HG02870 (cell line): ENCODE data around the gene ARL4C.

ENCODE experiments used
- ATAC-seq: cut with Tn5 transposase; IDR thresholded peaks from one replicate; pipeline ENCODE4 v1.9.1; 2021; ENCODE audit warnings: mild to moderate bottlenecking, moderate library complexity; ENCODE audit not compliant: unreplicated experiment

Gene ARL4C

DNA sequence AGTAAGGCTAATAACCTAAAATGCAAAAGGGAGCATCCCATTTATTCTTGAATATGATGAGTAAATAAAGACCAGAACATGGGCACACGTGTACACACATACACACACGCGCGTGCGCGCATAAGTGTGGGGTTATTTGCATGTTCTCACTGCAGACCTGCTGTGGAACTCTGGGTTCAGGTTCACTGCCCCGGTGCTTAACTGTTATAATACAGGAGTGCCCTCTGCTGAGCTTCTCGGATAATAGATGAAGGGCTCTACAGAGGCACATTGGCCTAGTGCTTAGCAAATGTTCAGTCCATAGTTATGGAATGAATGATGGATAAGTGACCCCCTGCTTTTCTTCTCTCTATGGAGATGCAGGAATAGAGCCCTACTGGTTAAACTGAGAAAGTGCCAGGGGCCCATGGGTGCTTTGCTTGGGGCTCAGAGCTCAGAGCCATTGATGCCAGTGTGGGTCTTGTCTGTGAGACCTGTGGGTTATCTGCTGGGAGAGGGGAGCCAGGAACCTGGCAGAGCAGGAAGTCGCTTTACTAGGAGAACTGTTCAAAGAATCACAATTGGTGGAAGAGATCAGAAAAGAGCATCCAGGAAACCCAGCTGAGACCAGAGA is 3.6 kb upstream of the ARL4C start:
- ATAC-seq, result peak; percentile 50

DNA sequence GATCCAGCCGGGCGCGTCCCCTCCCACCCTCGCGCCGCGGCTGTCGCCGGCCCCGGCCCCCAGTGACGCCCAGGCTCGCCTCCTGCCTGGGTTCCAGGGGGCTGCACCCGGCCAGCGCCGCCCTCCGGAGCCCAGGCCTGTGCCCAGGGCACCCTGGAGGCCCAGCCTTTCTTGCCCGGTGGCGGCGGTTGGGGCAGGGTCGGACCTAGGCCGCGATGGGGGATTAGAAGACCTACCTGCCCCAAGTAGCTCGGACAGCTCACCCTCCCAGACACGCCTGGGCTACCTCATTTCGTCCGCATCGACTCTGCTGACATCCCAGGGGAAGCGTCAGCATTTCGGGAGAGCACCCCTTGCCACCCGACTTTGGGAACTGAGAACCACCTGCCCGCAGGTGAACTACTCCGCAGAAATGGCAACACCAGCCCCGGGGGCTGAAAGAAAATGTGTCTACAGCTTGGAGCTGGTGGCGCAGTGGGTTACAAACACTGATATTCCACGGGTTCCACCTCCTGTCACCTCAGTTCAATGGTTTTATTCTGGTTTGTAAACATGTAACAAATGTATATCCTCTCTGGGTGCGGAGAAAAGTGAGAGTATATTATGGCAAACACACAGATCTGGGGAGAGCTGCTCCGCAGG is 834 bp upstream of the ARL4C start:
- no peak for ATAC-seq

DNA sequence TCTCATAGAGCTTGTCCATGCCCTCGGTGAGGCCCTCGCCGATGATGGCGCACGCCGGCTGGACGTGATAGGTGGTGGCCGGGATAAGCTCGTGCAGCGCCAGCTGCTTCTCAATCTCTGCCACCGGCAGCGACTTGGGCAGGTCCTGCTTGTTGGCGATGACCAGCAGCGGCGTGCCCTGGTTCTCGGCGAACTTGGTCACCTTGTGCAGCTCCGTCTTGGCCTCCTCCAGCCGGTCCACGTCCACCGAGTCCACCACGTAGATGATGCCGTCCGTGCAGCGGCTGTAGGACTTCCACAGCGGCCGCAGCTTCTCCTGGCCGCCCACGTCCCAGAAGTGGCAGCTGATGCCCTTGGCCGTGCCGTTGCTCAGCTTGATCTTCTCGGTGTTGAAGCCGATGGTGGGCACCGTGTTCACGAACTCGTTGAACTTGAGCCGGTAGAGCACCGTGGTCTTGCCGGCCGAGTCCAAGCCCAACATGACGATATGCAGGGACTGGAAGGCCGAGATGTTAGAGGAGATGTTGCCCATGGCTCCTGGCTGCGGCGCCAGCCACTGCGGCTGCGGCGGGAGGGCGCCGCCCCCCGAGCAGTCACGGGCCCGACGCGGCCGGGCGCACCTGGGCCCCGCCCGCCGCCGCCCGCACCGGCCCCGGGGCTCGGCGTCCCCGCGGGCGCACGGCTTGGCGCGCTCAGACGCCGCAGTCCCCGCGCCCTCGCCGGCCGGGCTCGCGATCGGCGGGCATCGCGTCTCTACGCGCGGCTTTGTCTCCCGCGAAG is 636 bp downstream of the ARL4C start:
- peak; percentile 40 for ATAC-seq

DNA sequence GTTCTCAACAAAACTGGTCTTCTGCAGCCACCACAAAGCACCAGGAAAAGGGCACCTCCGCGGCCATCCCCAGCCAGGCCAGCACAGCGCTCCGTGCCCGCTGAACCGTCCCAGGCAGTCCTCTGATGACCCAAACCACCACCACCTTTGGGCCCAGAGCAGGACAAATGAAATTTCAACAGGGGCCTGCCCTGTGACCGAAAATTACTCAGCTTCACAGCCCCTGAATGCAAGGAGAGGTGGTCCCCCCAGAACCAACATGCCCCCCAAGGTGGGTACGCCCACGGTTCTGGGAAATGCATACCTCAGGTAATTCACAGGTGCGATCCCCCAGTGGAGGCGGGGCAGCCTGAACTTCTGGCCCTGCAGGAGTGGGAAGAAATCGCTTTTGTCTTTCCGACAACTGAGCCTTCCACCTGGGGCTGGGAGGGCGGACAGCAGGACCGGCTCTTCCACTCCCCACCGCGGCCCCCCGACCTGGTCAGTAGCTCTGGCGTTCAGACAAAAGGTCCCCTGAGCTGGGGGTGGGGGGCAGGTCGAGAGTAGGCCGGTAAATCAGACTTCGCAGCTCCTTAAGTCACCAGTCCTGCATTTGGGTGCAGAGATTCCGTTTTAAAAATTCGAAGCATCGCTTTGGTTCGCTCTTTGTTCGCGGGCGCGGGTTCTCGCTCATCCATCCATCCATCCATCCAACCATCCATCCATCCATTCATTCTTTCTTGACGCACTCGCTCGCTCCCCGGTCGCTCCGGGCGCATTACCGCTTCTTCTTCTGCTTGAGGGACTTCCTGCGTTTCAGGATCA is 1.4 kb downstream of the ARL4C start:
- no peak for ATAC-seq

DNA sequence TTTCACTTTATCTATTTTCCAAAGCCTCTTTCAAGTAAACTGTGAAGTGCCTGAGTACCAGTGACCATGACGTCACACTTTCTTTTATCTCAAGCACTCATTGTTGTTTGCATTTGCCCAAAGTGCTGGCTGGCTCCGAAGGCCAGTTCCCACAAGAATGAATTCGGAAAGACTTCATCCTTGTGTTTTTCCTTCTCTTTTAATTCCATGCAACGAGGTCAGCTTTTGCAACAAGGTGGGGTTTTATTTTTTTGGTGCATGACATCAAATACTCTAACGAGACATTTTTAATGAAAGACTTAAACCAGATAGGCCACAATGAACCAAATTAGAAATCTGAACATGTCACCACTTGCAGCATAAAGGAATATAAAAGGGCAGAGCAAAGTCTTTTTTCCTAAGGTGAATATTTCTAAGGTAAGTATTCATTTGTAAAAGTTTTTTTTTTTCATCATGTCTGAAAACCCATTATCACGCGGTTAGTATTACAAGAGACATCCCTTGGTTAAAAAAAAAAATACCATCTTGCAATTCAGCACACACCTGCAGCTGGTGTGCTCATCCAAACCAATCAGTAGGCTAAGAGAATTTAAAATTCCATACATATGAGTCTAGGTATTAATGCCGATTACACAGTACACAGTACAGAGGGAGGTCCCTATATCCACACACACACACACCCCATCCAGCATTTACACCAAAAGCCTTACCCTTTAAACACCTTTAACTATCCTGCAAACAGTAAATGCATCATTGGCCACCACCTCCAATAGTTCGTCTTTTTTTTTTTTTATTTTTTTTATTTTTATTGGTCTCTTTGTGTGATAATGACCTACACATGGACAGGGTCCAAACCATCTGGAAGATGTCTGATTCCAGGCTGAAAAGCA is 2.3 kb downstream of the ARL4C start:
- no peak for ATAC-seq

DNA sequence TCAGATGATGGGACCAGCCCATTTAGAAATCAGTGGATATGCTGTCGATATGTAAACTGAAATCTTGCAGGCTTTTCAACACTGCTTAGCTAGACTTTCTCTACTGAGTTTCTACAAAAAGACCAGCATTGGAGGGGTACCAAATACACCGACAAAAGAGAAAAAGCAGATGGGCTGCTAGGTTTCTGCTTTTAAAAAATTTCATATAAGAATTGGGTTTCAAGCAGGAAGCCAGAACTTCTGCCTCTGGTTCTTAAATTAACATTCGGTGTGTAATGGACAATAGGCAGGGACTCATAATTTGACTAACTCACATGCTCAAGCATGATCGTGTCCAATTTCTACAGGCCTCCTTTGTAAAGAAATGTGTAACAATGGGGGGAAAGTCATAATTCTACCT is 3.1 kb downstream of the ARL4C start:
- ATAC-seq, result no peak

DNA sequence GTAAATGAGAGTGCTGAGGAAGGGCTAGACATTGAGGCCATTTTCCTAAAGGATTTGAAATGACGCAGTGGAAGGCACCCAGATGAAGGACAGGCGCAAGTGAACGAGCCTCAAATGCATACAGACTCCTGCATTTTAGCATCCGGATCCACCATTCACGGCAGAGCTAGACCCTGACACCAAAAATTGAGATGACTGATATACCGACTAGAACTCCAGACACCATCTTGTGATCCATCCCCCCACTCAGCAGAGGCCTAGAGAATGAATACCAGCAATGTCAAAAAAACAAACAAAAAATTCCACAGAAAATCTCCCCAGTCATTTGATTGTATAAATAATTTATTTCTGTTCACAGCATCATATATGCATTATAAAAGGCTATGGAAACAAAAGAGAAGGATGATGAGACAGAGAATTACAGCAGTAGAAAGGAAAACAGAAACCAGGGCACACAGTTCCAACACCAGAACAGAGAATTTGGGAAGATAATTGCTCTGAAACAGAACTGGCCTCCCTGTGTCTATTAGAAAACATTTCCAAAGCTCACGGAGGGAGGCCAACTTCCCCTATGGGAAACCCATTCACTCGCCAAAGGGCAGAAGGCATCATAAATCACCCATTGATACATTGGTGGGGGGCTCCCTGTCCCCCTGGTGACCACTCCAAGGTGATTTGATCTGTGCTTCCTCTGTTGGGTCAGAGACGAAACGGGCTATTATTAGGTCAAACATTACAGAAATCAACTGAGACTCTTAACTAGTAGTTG is 4.0 kb downstream of the ARL4C start:
- ATAC-seq, result no peak

DNA sequence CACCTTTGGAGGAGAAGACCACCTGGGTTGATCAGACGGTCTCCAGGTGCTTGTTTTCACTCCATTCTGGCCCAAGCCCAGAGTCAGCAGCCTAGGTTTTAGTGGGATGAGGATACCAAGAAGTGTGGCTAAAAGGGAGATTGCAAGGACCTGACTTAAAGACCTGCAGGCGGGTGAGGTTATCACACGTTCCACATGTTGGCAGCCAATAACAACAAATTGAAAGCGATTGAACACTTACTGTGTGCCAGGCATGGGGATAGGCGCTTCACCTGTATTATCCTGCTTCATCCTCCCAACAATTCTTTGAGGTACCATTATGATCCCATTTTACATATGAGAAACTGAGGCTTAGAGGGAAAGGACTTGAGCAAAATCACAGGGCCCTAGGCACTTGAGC is 5.0 kb downstream of the ARL4C start:
- no peak for ATAC-seq

DNA sequence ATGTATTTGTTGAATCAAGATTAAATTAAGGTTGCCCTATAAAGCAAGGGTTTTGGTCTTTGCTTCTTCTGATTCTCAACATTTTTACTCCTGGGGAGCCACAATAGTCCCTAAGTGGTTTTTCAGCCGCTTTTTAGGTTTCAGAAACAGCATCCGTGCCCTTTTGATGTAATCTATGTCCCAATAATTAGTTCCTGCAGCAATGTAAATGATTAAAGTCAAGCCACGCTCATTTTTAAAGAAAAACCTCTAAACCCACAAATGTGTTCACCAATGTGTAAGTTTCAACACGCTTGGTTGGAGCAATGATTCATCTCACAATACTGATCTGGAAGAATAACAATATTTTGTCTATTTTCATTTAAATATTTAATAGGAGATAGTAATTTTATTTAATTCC is 5.6 kb downstream of the ARL4C start:
- ATAC-seq, result no peak

DNA sequence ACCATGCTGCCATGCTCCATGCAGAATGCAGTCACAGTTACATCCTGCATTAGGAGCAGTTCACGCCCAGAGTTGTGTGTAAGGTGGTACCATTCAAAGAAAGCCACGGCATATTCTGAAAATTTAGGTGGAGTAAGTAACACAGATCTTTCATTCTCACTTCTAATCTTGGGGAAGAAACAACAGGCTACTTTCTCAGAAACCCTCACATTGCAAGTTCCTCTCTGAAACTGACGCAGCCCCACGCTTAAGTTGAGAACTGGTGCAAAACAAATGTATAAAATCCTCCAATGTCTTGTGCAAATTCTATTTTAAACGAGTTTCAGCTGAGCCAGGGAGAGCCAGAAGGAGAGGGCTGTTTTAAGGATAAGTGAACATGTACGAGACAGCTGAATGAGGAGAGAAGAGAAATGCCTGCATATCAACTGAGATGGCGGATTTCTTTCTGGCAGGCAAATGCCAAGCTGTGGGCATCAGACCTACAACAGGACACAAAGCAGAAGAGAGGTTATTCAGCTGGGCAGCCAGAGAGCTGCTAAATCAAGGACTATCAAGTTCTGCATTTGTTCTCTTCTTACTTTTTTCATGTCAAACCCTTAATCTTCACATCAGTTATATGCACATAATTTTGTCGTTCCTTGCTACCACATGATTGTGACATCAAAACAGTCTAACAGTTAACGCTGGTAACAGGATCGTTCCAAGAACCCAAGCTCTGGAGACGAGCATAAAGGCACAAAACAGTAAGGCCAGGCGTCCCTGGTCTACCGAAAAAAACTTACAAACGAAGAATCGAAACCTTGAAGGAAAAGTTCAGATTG is 6.4 kb downstream of the ARL4C start:
- ATAC-seq, result no peak

DNA sequence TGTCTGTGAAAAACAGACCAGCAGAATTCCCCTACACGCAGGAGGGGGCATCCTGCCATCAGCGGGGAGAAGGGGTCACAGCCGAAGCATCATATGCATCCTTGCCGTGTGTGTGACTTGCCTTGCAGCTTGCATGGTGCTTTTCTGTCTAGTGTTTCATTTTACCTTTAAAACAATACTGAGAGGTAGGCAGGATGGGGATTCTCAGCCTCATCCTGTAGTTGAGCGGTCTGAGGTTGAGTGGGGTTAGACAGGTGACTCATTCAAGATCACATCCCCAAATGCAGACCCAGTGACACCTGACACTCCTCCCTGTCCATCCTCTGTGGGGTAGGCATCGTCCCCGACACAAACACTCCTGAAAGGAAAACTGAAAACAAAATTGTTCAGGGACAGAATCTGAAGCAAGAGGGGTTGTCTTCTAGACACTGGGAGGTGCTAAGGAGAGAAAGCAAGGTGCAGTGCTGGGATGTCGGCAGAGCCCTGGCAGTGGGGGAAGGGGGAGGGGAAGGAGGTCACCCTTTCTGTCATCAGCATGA is 7.9 kb downstream of the ARL4C start:
- ATAC-seq, result peak; percentile 75

DNA sequence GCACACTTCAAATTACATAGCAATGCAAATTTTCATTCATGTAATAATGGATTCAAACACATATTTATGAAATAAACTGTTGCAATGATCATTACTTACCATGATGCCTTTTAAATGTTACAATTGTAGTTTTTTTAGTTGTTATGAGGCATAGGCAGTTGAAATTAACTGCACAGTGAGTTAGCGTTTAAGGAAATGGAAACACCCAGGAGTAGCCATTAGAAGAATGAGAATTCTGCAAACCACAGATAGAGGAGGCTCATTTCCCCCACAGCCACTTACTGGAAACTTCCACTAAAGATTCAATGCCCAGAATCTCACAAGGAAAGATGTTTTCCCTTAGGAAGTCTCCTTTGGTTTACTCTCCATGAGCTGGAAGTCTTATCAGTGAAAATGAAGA is 8.4 kb downstream of the ARL4C start:
- no peak for ATAC-seq

DNA sequence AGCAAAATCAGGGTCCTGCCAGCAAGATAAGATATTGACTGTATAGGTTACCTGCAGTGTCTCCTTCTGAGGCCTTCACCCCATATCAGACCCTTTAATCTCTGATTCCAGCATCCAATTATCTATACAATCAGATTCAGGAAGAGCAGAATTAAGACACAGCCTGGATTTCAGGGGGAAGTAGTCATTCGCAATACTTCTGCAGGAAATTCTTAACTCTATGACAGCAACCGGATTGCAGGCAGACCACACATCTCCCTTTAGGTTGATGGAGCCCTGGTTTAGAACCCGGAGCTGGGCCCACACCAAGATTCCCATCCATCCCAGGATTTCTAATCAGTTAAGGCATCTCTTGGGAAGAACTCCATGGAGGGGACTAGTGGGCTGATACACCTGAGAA is 9.5 kb downstream of the ARL4C start:
- no peak for ATAC-seq

DNA sequence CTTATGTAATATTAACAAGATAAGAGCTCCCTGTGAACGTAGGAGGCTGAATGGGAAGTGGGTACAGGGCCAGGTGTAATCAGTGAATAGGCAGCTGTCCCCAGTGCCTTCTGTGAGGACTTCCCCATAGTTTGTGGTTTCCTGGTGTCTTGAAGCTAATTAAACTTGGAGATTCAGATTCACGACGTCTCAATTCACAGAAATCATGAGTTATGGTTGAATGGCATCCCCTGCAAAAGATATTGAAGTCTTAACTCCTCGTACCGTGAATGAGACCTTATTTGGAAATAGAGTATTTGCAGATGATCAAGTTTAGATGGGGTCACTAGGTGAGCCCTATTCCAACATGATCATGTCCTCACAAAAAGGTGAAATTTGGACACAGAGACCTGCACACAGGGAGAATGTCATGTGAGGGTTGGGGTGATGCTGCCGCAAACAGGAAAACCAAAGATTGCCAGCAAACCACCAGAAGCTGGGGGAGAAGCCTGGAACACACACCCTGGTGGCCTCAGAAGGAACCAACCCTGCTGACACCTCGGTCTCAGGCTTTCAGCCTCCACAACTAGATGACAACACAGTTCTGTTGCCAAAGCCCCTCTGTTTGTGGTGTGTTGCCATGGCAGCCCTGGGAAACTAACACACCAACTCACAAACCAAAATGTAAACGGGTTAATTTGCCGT is 13.2 kb downstream of the ARL4C start:
- peak; percentile 72 for ATAC-seq

DNA sequence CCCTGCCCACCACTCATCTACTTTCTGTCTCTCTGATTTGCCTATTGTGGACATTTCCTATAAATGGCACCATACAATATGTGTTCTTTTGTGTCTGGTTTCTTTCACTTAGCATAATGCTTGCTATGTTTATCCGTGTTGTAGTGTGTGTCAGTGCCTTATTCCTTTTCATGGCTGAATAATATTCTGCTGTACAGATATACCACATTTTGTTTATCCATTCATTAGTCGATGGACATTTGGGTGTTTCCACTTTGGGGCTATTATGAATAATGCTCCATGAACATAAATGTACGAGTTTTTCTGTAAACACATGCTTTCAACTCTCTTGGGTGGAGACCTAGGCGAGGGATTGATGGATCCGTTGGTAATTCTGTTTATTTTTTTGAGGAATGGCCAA is 15.6 kb downstream of the ARL4C start:
- ATAC-seq, result no peak

DNA sequence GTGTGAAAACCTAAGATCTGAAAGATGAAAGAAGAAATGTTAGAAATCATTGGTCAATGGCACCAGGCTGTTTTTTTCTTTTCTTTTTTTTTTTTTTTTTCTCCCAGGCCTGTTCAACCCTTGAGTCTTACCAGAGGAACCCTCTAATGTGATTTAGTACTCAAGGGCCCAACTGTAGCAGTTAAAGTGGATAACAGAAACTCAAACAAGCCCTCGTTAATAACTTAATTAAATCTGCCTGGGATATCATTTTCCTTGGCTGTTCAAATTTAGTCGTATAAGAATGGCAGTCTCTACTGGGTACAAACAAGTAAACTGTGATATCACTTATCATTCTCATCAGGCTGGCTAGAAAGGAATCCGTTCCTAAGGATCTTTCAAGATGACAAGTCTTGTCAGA is 16.5 kb downstream of the ARL4C start:
- no peak for ATAC-seq

DNA sequence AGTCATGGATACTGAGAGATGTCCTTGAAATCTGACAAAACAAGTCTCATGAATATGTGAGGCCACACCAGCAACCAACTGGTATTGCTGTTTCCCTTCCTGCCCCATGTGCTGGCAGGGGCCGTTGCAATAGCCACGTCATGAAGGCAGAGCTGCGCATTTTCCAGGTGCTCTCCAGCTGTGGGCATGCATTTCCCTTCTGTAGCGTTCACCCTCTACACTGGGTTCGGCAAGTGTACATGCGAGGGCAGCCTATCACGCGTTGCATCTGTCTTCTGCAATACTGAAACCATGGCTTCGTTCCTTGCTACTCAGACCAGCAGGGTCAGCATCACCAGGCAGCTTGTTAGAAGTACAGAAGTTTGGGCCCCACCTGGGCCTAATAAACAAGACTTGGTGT is 17.4 kb downstream of the ARL4C start:
- no peak for ATAC-seq
